Body of pancreas (tissue), 4 donors: ENCODE data around the gene FAM107B.

Experiments used
- CTCF ChIP-seq, 7 experiments: fragments of 450-650 bp in 4 of 7; fragments of 200-600 bp in 3 of 7; sonication (generic) in 3 of 7; IDR thresholded peaks; one replicate each; pipeline ENCODE4 v1.5.1; 2016 to 2019; ENCODE audit warnings: antibody characterized with exemption in 7 of 7
- POLR2A ChIP-seq, 3 donors: fragments of 450-650 bp; IDR thresholded peaks; one replicate each; pipeline ENCODE4 v1.6.1; 2016; ENCODE audit warnings: antibody characterized with exemption in 3 of 3, mild to moderate bottlenecking in 2 of 3

GRCh38 chr10:14701466-14701865, 73.2 kb downstream of the FAM107B start:
- TF ChIP-seq CTCF (IDR thresholded peaks at IDR 0.05) (no peak), POLR2A (IDR thresholded peaks at IDR 0.05) (no peak)
